Endothelial cell of umbilical vein (primary cell): ENCODE data around the gene TM9SF1. TPM values are rescaled to one million over a fixed set of nuclear protein-coding genes. Genes with fewer than 3 reads are reported as not detected.

Experiments used
- BruUV-seq: library from RNA; stranded (reverse); fragments of 400-500 nt; replicated peaks from 2 replicates; lab custom pipeline; 2021; lab: Mats Ljungman, UMichigan
- CTCF ChIA-PET: fragments of 300-600, 350-600 bp; sonication (Branson Sonifier 250); formaldehyde crosslinking; loops from one replicate; lab custom pipeline; 2021; ENCODE audit warnings: antibody characterized with exemption, inconsistent platforms; lab: Charles Lee
- POLR2A ChIA-PET: fragments of 300-600, 350-600 bp; sonication (Branson Sonifier 250); formaldehyde crosslinking; loops from one replicate; lab custom pipeline; 2021; ENCODE audit warnings: antibody characterized with exemption, inconsistent platforms; lab: Charles Lee
- DNase-seq: peaks from one replicate; pipeline ENCODE4 v3.0.0-alpha.2; 2011; ENCODE audit warnings: low read depth, low spot score
- FAIRE-seq: peaks from 2 replicates; lab custom pipeline; 2011; peaks lifted over from hg19 to GRCh38; lab: Jason Lieb, UNC
- H2AFZ ChIP-seq: 2 replicates; pipeline ENCODE4 v1.6.0; 2012; ENCODE audit warnings: low read depth, low read length, control low read depth, inconsistent platforms
- H3K27ac ChIP-seq: 2 replicates; pipeline ENCODE4 v1.5.1; 2011; ENCODE audit warnings: low read depth, mild to moderate bottlenecking, control low read depth, low read length, moderate library complexity; ENCODE audit not compliant: insufficient read depth
- H3K27me3 ChIP-seq, 2 experiments: 2 replicates each; pipeline versions ENCODE4 v1.6.0 to v1.6.1; 2011; ENCODE audit warnings: low read length in 2 of 2, mixed read lengths in 1 of 2; ENCODE audit not compliant: control insufficient read depth in 2 of 2, insufficient read depth in 2 of 2
- H3K36me3 ChIP-seq, 2 experiments: 2 replicates in 1 of 2; 3 replicates in 1 of 2; pipeline ENCODE4 v1.5.1; 2011; ENCODE audit warnings: low read length in 2 of 2, mild to moderate bottlenecking in 1 of 2, moderate library complexity in 1 of 2; ENCODE audit not compliant: control insufficient read depth in 2 of 2, insufficient read depth in 2 of 2; ENCODE audit errors: extremely low read depth in 1 of 2
- H3K4me1 ChIP-seq: 3 replicates; pipeline ENCODE4 v1.5.1; 2011; ENCODE audit warnings: mild to moderate bottlenecking, low read length; ENCODE audit not compliant: control insufficient read depth, insufficient read depth; ENCODE audit errors: extremely low read depth
- H3K4me2 ChIP-seq: 2 replicates; pipeline ENCODE4 v1.6.1; 2011; ENCODE audit warnings: low read length, control low read depth, mixed read lengths; ENCODE audit not compliant: insufficient read depth
- H3K4me3 ChIP-seq, 3 experiments: fragments of 200-600 bp in 1 of 3; sonication (generic), shearing (Covaris generic) in 1 of 3; replicated peaks in 1 of 3; 2 replicates each; pipeline ENCODE4 v1.5.1; 2011 to 2016; ENCODE audit warnings: control low read depth in 3 of 3, low read length in 3 of 3, mild to moderate bottlenecking in 2 of 3, inconsistent platforms in 1 of 3, low read depth in 1 of 3, moderate library complexity in 1 of 3; ENCODE audit not compliant: insufficient read depth in 1 of 3
- H3K79me2 ChIP-seq: 2 replicates; pipeline ENCODE4 v1.6.0; 2012; ENCODE audit warnings: low read length, inconsistent platforms; ENCODE audit not compliant: control insufficient read depth, insufficient read depth
- H3K9ac ChIP-seq: replicated peaks from 2 replicates; pipeline ENCODE3; 2011; ENCODE audit warnings: low read length, control low read depth; ENCODE audit not compliant: insufficient read depth; ENCODE audit errors: extremely low read depth
- H3K9me1 ChIP-seq: replicated peaks from 3 replicates; pipeline ENCODE4 v1.6.0; 2011; ENCODE audit warnings: mild to moderate bottlenecking, low read length; ENCODE audit not compliant: control insufficient read depth, insufficient read depth; ENCODE audit errors: extremely low read depth
- H3K9me3 ChIP-seq: replicated peaks from 2 replicates; pipeline ENCODE4 v1.5.1; 2012; ENCODE audit warnings: low read length, inconsistent platforms; ENCODE audit not compliant: control insufficient read depth, insufficient read depth
- H4K20me1 ChIP-seq: replicated peaks from 2 replicates; pipeline ENCODE3; 2011; ENCODE audit warnings: mild to moderate bottlenecking, low read length; ENCODE audit not compliant: control insufficient read depth, insufficient read depth; ENCODE audit errors: extremely low read depth
- EZH2 ChIP-seq: IDR thresholded peaks from 2 replicates; pipeline ENCODE4 v1.6.1; 2012; ENCODE audit warnings: borderline replicate concordance, low read depth, mild to moderate bottlenecking, moderate library complexity, low read length, inconsistent platforms; ENCODE audit not compliant: severe bottlenecking
- FOS ChIP-seq: IDR thresholded peaks from 2 replicates; pipeline ENCODE4 v1.6.1; 2011; ENCODE audit warnings: mild to moderate bottlenecking, low read length, moderate library complexity, borderline replicate concordance; ENCODE audit not compliant: insufficient read depth
- MAX ChIP-seq: IDR thresholded peaks from 2 replicates; pipeline ENCODE4 v1.6.1; 2011; ENCODE audit not compliant: insufficient read depth, insufficient read length
- POLR2A ChIP-seq: IDR thresholded peaks from 2 replicates; pipeline ENCODE4 v1.6.1; 2012; ENCODE audit warnings: low read depth, mild to moderate bottlenecking, control low read depth, low read length
- POLR2AphosphoS5 ChIP-seq: IDR thresholded peaks from 2 replicates; pipeline ENCODE4 v1.6.1; 2012; ENCODE audit warnings: low read depth, mild to moderate bottlenecking, control low read depth, low read length, moderate library complexity; ENCODE audit not compliant: insufficient read depth
- dilution Hi-C: fragments of 300-500 bp; cut with MboI; formaldehyde crosslinking; loops from one replicate; pipeline ENCODE4 v1.15.0; 2019; ENCODE audit warnings: low sequenced_read_pairs; ENCODE audit not compliant: extremely low pct_ligation_motif_present
- intact Hi-C: fragments of 100-400 bp; cut with micrococcal nuclease; formaldehyde crosslinking; loops from one replicate; pipeline ENCODE4 v1.10.0; 2022
- polyA plus RNA-seq, 4 experiments: library from polyadenylated mRNA; depleted of rRNA in 3 of 4; stranded (reverse) in 3 of 4; unstranded in 1 of 4; fragments of >200 nt; gene quantifications; 2 replicates each; pipeline versions ENCODE4 v1.2.1 to v1.2.3, GENCODE V29; 2011 to 2012; ENCODE audit warnings: missing spikeins in 1 of 4
- total RNA-seq: library from RNA; stranded (reverse); gene quantifications from 2 replicates; pipeline ENCODE4 v1.2.3, GENCODE V29; 2021

The TM9SF1 gene
- total and polyA plus RNA-seq, 2 donors (not counting 3 experiments of a cell fraction or from before 2014, with no cell fraction given) = 60.7 to 71.5 TPM

DNA sequence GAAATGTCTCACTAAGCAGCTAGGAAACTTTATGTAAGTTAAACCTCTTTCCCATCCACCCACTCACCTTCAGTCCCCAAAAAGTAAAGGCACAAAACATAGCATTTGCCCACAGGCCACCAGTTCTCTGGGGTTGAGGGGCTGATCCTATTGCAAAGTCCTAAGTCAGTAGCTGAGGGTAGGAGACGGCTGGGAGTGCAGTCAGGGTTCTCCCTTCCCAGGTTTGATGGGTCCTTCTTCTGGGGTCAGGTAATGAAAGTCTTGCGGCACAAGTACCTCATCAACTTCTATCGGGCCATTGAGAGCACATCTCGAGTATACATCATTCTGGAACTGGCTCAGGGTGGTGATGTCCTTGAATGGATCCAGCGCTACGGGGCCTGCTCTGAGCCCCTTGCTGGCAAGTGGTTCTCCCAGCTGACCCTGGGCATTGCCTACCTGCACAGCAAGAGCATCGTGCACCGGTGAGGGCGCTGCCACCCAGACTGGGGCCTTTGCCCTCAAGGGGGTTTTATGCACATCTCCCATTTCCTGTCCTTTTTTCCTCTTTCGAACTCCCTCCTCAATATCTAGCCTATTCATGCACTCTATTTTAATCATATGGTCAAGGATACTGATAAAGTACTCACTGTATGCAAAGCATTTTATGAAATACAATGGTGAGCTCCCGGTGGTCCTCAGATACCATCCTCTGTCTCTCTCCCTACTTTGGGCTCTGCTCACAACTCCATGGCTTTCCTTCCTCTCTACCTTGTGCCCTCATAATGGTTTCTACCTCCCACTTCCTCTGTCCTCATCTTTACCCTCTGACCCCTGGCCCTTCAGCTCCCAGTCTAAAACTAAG, 11.2 kb upstream of the TM9SF1 start:
- ChIA-PET POLR2A (interaction anchor here (0.5 kb wide), 1 partner anchor 10 kb away, joined by 3 read pairs; no protein-coding TSS in a partner anchor), CTCF (interaction anchor here (0.9 to 1.0 kb wide), 2 partner anchors 10 to 90 kb away, joined by 3 read pairs; partner anchors contain the start of gene MDP1)
- no TSS peak for BruUV-seq
- Histone ChIP-seq H3K9me3 (no peaks in the 10 kb centered on the region), H3K27ac (no peak overlapping the region), H3K4me3 (no peak overlapping the region), H3K4me1 (no peaks in the 10 kb centered on the region), H4K20me1 (no peaks in the 10 kb centered on the region), H3K9me1 (no peaks in the 10 kb centered on the region), H3K9ac (no peak overlapping the region), H3K4me2 (no peak overlapping the region), H3K79me2 (no peaks in the 10 kb centered on the region), H2AFZ (no peak overlapping the region), H3K27me3 (no peaks in the 10 kb centered on the region), H3K36me3 (peaks cover 6 to 33% of the 10 kb centered on the region in 2 experiments)
- no peak for FAIRE-seq
- intact Hi-C loops (no loop called here), dilution Hi-C loops (no loop called here)
- TF ChIP-seq EZH2 (no peak), MAX (no peak), FOS (no peak), POLR2AphosphoS5 (no peak), POLR2A (no peak)
- no peak for DNase-seq
